Measurements from ENCODE around the gene OR4C6. TPM values are rescaled to one million over a fixed set of nuclear protein-coding genes. Genes with fewer than 3 reads are reported as not detected.

The OR4C6 gene
- total and polyA plus RNA-seq, 2 of the 4 experiments (the other 2 are of a cell fraction), result not detected

- H4K20me1 ChIP-seq (ENCODE audit: insufficient read depth, low read length), result no peaks in the 10 kb centered on the region
- no peak overlapping the region for H2AK5ac ChIP-seq (ENCODE audit: low read depth, low read length)
- ATAC-seq (ENCODE audit: low read depth), result no peak
- H2AFZ ChIP-seq (replicated peaks; ENCODE audit: low read length, poor library complexity), result no peak overlapping the region
- no peak overlapping the region for H3K4ac ChIP-seq (ENCODE audit: low read depth, low read length)
- 8% methylated on average over 2 of the region's 10 CpGs; no CpG with 5 or more reads in 1 of the 2 experiments for WGBS, 2 experiments (ENCODE audit: extremely low coverage in 2 of 2, insufficient read length in 1 of 2)
- no TSS peak for BruUV-seq (replicated peaks)
- H4K5ac ChIP-seq (ENCODE audit: low read depth, low read length), result no peak overlapping the region
- H3K79me1 ChIP-seq (ENCODE audit: low read depth in 1 of 2, low read length in 2 of 2), result no peaks in the 10 kb centered on the region
- no peak overlapping the region for H2BK20ac ChIP-seq (ENCODE audit: low read depth, low read length)
- no peak overlapping the region for H3K9ac ChIP-seq (ENCODE audit: low read depth, low read length)
- in situ Hi-C loops (cut with MboI; ENCODE audit: low sequenced_read_pairs), result no loop called here
- no peak overlapping the region for H3K23ac ChIP-seq (ENCODE audit: low read depth, low read length)
- intact Hi-C loops (cut with micrococcal nuclease), result no loop called here
- no peak overlapping the region for H3K14ac ChIP-seq (replicated peaks; ENCODE audit: low read depth, low read length)
- no peak overlapping the region for H2BK15ac ChIP-seq (ENCODE audit: low read depth, low read length)
- H3K18ac ChIP-seq (ENCODE audit: low read depth, low read length), result no peak overlapping the region
- no peak overlapping the region for H2AK9ac ChIP-seq (replicated peaks; ENCODE audit: low read depth, low read length, poor library complexity)
- peaks cover 6% of the 10 kb centered on the region; the same call in 1 of the 2 replicates for H3K9me3 ChIP-seq (ENCODE audit: control insufficient read depth, insufficient read depth, low read length)
- CTCF ChIA-PET, result no interaction called here
- dilution Hi-C loops (cut with HindIII; ENCODE audit: low sequenced_read_pairs, unreplicated experiment), result no loop called here
- no peaks in the 10 kb centered on the region for H3K27me3 ChIP-seq (ENCODE audit: control insufficient read depth, insufficient read depth, low read length)
- no peak for DNase-seq
- no peak overlapping the region for H2BK5ac ChIP-seq (ENCODE audit: low read depth, low read length, poor library complexity, severe bottlenecking)
- POLR2A ChIA-PET (ENCODE audit: unreplicated experiment), result no interaction called here
- H3K27ac ChIP-seq (ENCODE audit: insufficient read depth, low read length), result no peak overlapping the region
- no peak overlapping the region for H4K91ac ChIP-seq (ENCODE audit: insufficient read depth, low read depth, low read length)
- no peaks in the 10 kb centered on the region for H3K4me1 ChIP-seq (ENCODE audit: control insufficient read depth, insufficient read depth, low read length)
- H3K9me1 ChIP-seq (ENCODE audit: insufficient read depth, low read length), result no peaks in the 10 kb centered on the region
- no peak overlapping the region for H2BK120ac ChIP-seq (ENCODE audit: low read depth, low read length)
- no peaks in the 10 kb centered on the region for H3K36me3 ChIP-seq (ENCODE audit: control insufficient read depth, insufficient read depth, low read length)
- H3K4me2 ChIP-seq (ENCODE audit: low read depth, low read length), result no peak overlapping the region
- H3K4me3 ChIP-seq (ENCODE audit: insufficient read depth, low read depth, low read length), result no peak overlapping the region
- H4K8ac ChIP-seq (ENCODE audit: low read depth in 2 of 2, low read length in 2 of 2), result no peak overlapping the region
- H3K56ac ChIP-seq (ENCODE audit: extremely low read depth, insufficient read depth, low read length), result no peak overlapping the region
- TF ChIP-seq CEBPB (IDR thresholded peaks at IDR 0.05; ENCODE audit: low read depth, low read length), result no peak
- no peak for TF ChIP-seq RCOR1 (IDR thresholded peaks at IDR 0.05; ENCODE audit: insufficient replicate concordance, low read length)
- TF ChIP-seq RAD21 (IDR thresholded peaks at IDR 0.05; ENCODE audit: low read length), result no peak
- TF ChIP-seq MAZ (IDR thresholded peaks at IDR 0.05; ENCODE audit: borderline replicate concordance, low read depth, low read length), result no peak
- no peak for TF ChIP-seq POLR2A (IDR thresholded peaks at IDR 0.05; ENCODE audit: low read depth, low read length)
- TF ChIP-seq MXI1 (IDR thresholded peaks at IDR 0.05; ENCODE audit: borderline replicate concordance, low read depth, low read length), result no peak
- TF ChIP-seq, protein P1, sequence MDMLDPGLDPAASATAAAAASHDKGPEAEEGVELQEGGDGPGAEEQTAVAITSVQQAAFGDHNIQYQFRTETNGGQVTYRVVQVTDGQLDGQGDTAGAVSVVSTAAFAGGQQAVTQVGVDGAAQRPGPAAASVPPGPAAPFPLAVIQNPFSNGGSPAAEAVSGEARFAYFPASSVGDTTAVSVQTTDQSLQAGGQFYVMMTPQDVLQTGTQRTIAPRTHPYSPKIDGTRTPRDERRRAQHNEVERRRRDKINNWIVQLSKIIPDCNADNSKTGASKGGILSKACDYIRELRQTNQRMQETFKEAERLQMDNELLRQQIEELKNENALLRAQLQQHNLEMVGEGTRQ (IDR thresholded peaks at IDR 0.05; ENCODE audit: low read depth, low read length), result no peak
- no peak for TF ChIP-seq FOS (IDR thresholded peaks at IDR 0.05; ENCODE audit: low read depth, low read length)
- TF ChIP-seq NFE2L2 (IDR thresholded peaks at IDR 0.05; ENCODE audit: low read depth, low read length), result no peak
- TF ChIP-seq, protein P2, sequence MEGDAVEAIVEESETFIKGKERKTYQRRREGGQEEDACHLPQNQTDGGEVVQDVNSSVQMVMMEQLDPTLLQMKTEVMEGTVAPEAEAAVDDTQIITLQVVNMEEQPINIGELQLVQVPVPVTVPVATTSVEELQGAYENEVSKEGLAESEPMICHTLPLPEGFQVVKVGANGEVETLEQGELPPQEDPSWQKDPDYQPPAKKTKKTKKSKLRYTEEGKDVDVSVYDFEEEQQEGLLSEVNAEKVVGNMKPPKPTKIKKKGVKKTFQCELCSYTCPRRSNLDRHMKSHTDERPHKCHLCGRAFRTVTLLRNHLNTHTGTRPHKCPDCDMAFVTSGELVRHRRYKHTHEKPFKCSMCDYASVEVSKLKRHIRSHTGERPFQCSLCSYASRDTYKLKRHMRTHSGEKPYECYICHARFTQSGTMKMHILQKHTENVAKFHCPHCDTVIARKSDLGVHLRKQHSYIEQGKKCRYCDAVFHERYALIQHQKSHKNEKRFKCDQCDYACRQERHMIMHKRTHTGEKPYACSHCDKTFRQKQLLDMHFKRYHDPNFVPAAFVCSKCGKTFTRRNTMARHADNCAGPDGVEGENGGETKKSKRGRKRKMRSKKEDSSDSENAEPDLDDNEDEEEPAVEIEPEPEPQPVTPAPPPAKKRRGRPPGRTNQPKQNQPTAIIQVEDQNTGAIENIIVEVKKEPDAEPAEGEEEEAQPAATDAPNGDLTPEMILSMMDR (conservative IDR thresholded peaks at IDR 0.05; ENCODE audit: low read depth, low read length), result no peak
- no peak for TF ChIP-seq MAFK (IDR thresholded peaks at IDR 0.05; ENCODE audit: low read depth, low read length)
- TF ChIP-seq RFX5 (IDR thresholded peaks at IDR 0.05; ENCODE audit: low read depth, low read length), result no peak
- no peak for TF ChIP-seq BHLHE40 (IDR thresholded peaks at IDR 0.05; ENCODE audit: low read depth, low read length)
- TF ChIP-seq SMC3 (IDR thresholded peaks at IDR 0.05; ENCODE audit: low read depth, low read length), result no peak
- TF ChIP-seq CHD1 (IDR thresholded peaks at IDR 0.05; ENCODE audit: low read depth, low read length), result no peak
Observed at GRCh38 chr11:55714982-55715888, 53.2 kb downstream of the OR4C6 start.
